HG03060 (cell line): Measurements from ENCODE around the gene PRR14L.
"Not testable (repeated sequence)": the region's sequence is repeated elsewhere in the genome, so short reads cannot be mapped to it uniquely, and the experiment has no call there.

Experiments
- ATAC-seq: cut with Tn5 transposase; IDR thresholded peaks from one replicate; pipeline ENCODE4 v1.9.1; 2021; ENCODE audit warnings: low read depth, moderate number of reproducible peaks; ENCODE audit not compliant: unreplicated experiment

PRR14L gene

DNA sequence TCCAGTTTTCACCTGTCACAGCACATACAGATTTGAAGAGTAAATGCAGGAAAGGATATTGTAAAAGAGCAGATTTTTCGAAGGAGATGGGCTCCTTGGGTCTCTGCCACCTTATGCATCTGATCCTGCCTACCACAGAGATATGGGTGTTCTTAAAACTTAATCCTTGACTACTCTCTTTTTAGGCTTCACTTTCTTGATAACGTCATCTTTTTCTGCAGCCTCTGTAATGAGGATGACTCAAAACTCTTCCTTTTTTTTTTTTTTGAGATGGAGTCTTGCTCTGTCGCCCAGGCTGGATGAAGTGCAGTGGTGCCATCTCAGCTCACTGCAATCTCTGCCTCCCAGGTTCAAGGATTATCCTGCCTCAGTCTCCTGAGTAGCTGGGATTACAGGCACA, 7.8 kb downstream of the PRR14L start:
- no peak for ATAC-seq

DNA sequence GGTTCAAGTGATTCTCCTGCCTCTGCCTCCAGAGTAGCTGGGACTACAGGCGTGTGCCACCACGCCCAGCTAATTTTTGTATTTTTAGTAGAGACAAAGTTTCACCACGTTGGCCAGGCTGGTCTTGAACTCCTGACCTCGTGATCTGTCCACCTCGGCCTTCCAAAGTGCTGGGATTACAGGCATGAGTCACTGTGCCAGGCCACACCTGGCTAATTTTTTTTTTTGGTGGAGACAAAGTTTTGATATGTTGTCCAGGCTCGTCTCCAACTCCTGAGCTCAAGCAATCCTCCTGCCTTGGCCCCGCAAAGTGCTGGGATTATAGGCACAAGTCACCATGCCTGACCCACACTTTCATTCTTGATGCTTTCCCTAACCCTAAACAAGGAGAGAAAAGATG, 9.6 kb downstream of the PRR14L start:
- ATAC-seq = not testable (repeated sequence)

DNA sequence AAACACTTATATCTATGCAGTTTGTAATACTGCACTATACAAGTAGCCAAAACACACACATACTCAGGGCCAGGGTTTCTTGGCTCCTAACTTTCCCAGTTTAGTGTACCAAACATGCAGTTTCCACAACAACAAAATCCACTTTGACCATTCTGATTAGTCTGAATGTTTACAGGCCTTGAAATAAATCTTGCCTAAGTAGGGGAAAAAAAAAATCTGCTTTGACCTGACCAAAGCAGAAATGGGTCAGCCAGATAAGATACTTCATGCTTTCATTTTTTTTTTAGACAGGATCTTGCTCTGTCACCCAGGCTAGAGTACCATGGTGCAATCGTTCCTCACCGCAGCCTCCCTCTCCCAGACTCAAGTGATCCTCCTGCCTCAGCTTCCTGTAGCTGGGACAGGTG, 10.1 kb downstream of the PRR14L start:
- ATAC-seq = no peak

DNA sequence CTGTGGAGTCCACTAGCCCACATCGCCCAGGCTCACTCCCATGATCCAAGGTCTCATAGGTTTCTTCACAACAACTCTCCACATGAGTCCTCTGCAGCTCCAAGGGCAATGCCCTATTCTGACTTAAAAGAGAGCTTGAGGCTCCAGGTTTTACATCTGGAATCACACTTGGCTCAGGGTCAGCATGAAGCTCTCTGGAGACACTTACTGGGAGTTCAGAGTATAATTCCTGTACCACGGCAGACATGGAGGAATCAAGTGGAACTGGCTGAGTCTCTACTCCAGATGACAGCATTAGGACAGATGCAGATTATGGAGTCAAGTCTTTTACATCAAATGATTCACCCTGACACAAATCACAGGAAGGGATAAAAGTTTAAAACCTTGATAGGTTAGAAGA, 11.4 kb downstream of the PRR14L start:
- no peak for ATAC-seq

DNA sequence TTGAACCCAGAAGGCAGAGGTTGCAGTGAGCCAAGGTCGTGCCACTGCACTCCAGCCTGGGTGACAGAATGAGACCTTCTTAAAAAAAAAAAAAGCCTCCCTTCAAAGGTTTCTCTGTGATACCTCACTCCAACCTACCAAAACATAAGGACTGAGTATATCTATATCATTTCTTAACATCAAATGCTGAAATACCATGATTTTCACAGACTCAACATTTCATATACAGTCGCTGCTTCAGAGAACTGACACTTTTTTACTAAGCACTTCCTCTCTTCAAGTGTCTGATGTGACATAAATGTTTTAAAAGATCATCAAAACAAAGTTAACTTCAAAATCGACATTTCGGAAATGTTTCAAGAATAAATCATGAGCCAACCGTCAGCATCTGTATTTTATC, 12.0 kb downstream of the PRR14L start:
- ATAC-seq = no peak

DNA sequence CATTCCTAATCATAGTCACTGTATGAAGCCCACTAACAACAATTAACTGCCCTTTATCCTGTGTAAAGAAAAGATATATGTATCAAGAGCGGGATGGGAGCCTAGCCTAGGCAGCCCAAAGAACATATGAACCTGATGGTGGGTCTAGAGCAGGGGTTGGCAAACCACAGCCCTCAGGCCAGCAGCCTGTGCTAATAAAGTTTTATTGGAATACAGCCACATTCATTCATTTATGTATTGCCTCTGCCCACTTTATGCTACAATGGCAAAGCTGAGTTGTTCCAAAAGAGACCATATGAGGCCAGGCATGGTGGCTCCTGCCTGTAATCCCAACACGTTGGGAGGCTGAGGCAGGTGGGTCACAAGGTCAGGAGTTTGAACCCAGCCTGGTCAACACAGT, 13.5 kb downstream of the PRR14L start:
- no peak for ATAC-seq

DNA sequence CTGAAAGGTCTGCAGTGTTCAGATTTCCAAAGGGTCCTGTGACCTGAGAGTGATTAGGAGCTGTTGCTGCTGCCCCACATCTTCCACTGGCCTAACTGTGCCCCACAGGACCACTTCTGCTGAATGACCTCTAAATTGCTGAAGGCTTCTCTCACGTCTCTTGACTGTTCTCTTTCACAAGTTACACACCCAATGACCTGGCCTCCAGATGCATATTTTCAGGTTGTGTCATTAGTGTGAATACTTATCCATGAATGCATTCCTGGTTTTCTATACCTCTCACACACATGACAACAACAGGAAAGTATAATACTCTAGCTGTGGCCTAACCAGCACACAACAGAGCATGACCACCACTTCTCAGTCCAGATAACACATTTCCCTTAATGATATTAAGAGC, 15.4 kb downstream of the PRR14L start:
- ATAC-seq = no peak

DNA sequence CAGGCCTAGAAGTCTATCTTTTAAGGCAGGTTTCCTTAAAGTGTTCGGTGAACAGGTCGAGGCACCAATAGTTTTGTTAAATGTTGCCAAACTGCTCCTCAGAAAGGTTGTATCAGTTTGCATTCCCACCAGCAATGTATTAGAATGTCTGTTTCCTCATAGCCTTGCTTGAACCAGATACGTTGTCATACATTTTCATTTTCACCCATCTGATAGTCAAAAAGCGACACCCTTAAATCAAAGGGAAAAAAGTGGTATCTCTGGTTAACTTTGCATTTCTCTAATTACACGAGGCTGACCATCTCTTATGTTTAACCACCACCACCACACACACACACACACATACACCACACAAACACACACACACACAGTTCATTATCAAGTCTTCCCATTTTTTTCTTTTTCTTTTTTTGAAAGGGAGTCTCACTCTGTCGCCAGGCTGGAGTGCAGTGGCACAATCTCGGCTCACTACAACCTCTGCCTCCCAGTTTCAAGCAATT, 16.3 kb downstream of the PRR14L start:
- ATAC-seq = no peak

DNA sequence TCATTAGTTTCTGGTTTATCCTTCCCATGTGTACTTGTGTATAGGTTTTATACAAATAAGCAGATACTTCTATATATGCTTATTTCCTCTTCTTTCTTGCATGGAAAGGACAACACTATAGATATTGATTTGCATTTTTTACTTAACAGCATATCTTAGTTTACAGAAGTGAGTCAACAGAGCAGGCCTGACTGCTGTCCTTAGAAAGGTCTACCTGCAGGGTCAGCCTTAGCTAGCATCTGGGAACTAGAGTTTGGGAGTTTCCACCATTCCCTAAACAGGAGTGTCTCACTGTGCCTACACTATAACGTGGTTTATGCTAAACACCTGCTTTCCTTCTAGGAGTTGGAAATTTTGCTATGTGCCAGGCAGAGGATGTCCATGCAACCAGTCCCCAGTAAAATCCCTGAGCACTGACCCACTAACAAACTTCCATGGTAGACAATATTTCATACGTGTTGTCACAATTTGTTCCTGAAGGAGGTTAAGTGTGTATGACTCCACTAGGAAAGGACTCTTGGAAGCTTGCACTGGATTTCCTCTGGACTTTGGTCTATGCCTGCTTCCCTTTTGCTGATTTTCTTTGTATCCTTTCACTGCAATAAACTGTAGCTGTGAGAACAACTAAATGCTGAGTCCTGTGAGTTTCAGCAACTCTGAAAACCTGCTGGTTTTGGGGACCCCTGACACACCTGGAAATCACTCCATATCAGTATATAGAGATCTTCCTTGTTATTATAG, 17.7 kb downstream of the PRR14L start:
- ATAC-seq = no peak

DNA sequence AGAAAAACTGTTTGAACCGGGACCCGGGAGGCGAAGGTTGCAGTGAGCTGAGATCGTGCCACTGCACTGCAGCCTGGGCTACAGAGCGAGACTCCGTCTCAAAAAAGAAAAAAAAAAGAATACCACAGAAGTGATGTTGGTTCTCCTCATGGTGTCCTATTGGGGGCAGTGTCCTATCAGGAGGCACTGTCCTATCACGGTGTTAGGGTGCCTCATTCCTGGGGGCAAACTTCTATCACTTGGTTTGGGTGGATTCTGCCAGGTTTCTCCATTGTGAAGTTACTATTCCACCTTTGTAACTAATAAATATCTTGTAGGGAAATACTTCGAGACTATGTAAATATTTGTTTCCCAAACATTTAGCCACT, 19.6 kb downstream of the PRR14L start:
- no peak for ATAC-seq

DNA sequence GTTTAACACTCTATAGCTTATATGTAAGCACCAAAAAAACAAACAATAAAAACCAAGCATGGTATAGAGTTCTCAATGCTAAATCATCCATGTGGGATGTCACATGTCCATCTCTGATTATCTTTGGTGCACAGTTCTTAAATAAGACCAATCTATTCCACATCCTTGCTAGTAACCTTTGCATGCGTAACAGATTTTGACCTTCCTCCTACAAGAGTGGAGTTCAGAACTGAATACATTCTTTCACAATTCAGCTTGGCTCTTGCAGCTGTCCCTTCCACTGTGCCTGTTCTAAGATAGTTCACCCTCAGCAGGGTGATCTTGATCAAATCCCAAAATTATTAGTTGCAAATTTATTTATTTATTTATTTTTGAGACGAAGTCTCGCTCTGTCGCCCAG, 21.1 kb downstream of the PRR14L start:
- no peak for ATAC-seq

DNA sequence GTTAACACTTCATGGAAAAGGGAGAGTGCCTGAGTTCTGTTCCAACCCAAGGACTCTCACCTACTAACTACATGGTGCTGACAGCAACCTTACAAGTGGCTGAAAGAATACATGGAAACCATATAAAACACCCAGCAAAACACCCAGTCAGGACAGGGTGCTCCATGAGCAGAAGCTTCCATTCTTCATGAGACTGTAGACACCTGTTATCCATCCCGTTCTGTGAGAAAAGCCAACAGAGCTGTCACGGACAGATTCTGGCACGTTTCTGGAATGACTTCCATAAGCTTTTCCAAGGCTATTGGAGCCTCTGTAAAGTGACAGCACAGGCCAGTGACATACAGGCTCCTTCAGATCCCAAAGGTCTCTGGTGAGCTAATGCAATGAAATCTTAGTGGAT, 23.2 kb downstream of the PRR14L start:
- no peak for ATAC-seq

DNA sequence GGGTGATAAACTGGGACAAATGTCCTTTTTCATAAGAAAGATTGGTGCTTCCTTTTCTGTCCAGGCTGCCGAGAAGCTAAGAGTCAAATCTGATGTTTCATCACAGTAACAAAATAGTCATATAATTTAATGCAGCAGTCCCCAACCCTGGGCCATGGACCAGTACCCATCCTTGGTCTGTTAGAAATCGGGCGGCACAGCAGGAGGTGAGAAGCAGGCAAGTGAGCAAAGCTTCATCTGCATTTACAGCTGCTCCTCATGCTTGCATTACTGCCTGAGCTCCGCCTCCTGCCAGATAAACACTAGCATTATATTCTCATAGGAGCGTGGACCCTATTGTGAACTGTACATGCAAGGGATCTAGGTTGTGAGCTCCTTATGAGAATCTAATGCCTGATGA, 26.2 kb downstream of the PRR14L start:
- no peak for ATAC-seq

DNA sequence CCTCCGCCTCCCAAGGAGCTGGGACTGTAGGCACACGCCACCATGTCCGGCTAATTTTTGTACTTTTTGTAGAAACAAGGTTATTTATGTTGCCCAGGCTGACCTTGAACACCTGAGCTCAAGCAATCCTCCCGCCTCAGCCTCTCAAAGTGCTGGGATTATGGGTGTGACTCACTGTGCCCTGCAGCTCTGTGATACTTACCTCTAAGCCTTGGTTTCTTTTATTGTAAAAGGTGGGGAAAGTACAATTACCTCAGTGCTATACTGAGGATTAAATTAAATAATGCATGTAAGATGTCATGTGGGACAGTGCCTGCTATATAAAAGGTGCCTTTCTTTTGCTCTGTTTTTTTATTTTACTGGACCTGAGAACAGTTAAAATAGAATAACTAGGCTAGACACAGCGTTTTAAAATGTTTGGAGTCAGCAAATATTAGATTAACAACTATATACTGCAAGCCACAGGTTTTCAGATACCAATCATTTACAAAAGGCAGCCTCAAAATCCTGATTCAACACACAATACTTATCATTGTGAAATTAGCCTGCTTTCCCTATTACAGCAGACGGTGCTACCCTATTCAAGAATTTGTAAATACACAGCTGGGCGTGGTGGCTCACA, 30.0 kb downstream of the PRR14L start:
- no peak for ATAC-seq

DNA sequence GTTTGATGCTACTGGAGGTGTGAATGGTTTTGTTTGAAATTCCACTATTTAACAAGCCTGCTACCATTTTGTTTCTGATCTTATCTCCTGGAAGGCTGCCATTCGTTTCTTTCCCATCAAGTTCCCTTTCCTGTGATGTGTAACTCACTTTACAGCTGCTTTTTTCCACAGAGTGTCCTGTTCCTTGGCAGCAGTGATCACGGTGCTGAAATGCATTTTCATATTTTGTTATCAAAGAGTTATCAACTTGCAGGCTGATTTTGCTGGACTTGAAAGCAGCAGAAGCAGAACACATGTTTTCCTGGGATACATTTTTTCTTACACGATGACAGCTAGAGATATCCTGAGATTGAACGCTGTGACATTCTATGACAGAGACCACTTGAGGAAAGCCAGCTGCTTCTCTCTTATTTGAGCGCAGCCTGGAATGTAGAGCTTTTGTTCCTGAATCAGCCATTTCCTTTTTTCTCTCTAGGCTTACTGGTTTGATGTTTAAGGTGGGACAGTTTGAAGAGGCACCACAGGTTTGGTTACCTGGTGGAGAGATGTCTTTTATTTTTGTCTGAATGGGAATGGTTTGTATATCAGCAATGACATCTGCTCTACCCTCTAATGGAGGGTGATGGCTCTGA, 34.7 kb downstream of the PRR14L start:
- ATAC-seq = no peak

DNA sequence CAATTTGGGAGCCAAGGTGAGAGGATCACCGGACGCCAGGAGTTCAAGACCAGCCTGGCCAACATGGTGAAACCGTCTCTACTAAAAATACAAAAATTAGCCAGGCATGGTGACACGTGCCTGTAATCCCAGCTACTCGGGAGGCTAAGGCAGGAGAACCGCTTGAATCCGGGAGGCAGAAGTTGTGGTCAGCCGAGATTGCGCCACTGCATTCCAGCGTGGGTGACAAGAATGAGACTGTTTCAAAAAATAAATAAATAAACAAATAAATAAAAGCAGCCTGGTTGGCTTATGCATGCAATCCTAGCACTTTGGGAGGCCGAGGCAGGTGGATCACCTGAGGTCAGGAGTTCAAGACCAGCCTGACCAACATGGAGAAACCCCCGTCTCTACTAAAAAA, 38.7 kb downstream of the PRR14L start:
- ATAC-seq = not testable (repeated sequence)

DNA sequence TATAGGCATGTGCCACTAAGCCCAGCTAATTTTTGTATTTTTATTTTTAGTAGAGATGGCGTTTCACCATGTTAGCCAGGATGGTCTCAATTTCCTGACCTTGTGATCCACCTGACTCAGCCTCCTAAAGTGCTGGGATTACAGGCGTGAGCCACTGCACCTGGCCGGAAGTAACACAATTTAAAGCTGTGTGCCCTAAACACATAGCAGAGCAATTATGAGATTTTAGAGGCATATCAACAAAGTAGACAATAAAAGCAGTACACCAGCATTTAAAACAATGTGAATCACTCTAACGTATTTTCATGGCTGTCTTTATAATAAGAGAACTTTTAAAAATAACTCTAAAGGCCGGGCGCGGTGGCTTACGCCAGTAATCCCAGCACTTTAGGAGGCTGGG, 42.4 kb downstream of the PRR14L start:
- no peak for ATAC-seq

DNA sequence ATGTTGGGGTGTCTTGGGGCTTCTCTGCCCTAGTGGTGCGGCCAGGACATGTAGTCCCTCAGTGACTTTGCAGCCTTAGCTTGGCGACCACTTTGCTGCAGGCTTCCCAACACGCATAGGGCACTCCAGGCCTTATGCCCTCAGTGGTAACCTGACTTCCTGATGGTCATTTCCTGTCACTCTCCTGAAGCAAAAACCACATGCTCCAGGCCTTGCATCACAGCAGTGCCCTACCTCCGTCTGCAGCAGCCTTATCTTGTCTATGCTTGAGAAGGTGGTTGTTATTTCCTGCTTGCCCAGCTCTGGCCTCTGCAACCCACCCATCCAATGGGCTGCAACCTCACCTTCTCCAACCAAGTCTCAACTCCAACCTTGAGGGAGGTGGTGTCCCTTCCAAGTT, 54.5 kb downstream of the PRR14L start:
- no peak for ATAC-seq

DNA sequence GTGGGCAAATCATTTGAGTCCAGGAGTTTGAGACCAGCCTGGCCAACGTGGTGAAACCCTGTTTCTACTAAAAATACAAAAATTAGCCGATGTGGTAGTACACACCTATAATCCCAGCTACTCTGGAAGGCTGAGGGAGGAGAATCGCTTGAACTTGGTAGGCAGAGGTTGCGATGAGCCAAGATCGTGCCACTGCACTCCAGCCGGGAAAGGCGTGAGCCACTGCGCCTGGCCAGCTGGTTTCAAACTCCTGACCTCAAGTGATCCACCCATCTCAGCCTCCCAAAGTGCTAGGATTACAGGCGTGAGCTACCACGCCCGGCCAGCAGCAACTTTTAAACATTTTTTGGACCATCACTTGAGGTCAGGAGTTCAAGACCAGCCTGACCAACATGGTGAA, 55.9 kb downstream of the PRR14L start:
- not testable (repeated sequence) for ATAC-seq

DNA sequence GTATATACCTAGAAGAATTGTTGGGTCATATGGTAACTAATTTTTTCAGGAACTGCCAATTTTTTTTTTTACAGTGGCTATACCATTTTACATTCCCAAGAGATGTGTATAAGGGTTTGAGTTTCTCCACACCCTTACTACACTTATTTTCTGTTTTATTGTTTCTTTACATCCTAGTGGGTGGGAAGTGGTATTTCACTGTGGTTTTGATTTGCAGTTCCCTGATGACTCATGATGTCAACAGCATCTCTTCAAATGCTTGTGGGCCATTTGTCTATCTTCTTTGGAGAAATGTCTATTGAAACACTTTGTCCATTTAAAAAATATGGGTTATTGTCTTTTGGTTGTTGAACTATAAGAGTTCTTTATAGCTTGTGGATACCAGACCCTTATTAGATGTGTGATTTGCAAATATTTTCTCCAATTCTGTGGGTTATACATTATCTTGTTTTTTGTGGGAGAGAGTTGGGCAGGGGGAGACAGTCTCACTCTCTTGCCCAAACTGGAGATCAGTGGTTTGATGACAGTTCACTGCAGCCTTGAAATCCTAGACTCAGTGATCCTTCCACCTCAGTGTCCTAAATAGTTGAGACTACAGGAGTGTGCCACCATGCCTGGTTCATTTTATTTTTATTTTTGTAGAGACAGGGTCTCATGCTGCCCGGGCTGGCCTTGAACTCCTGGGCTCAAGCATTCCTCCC, 57.6 kb downstream of the PRR14L start:
- no peak for ATAC-seq

DNA sequence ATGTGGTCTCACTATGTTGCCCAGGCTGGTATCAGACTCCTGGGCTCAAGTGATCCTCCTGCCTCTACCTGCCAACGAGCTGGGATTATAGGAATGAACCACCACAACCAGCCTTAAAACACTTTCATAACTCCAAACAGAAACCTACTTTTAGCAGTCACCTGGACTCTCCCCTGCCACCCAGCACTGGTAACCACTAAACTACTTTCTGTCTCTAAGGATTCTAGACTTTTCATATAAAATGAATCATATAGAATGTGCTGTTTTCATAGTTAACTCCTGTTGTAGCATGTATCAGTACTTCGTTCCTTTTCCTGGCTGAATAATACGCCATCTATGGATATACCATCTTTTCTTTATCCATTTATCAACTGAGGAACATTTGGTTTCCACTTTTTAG, 58.5 kb downstream of the PRR14L start:
- no peak for ATAC-seq
